HCT116 (cell line): ENCODE data around the gene ATP1A4. TPM values are rescaled to one million over a fixed set of nuclear protein-coding genes. Genes with fewer than 3 reads are reported as not detected.

Experiments
- ATAC-seq: fragments of 200-7000 bp; cut with Tn5 transposase; 2 replicates; pipeline ENCODE4 v1.9.1; 2020; ENCODE audit warnings: mild to moderate bottlenecking, moderate library complexity
- BruUV-seq: library from RNA; stranded (reverse); fragments of 400-500 nt; replicated peaks from 2 replicates; lab custom pipeline; 2021; lab: Mats Ljungman, UMichigan
- CTCF ChIA-PET: fragments of 300-600 bp; sonication (Branson Sonifier 250); formaldehyde crosslinking; loops from one replicate; lab custom pipeline; 2021; ENCODE audit warnings: antibody characterized with exemption; lab: Charles Lee
- POLR2A ChIA-PET: fragments of 300-600, 350-600 bp; sonication (Branson Sonifier 250); formaldehyde crosslinking; loops from one replicate; lab custom pipeline; 2021; ENCODE audit warnings: antibody characterized with exemption; lab: Charles Lee
- RAD21 ChIA-PET, 2 experiments: fragments of 300-600 bp; sonication (Branson Sonifier 250); formaldehyde crosslinking; loops; one replicate each; lab custom pipeline; 2023; ENCODE audit warnings: low total read pairs in 2 of 2; ENCODE audit not compliant: uncharacterized antibody in 2 of 2, unreplicated experiment in 2 of 2, low non-redundant PET in 1 of 2; lab: Charles Lee
- DNase-seq: peaks from one replicate; pipeline ENCODE4 v3.0.0-alpha.2; 2010; ENCODE audit warnings: low read depth, low spot score
- H2AFZ ChIP-seq: fragments of 200-600 bp; shearing (Covaris generic), sonication (generic); 2 replicates; pipeline ENCODE4 v1.6.1; 2017; ENCODE audit warnings: low read depth, mixed run types, mixed read lengths, antibody characterized with exemption, low read length; ENCODE audit not compliant: poor library complexity, severe bottlenecking
- H3K27ac ChIP-seq: 2 replicates; pipeline ENCODE4 v1.5.1; 2012; ENCODE audit warnings: low read depth, low read length
- H3K27me3 ChIP-seq: fragments of 200-600 bp; sonication (generic); 2 replicates; pipeline ENCODE4 v1.6.1; 2016; ENCODE audit warnings: mixed run types, low read length, mixed read lengths; ENCODE audit not compliant: insufficient read depth
- H3K36me3 ChIP-seq, 2 experiments: fragments of 200-500 bp in 1 of 2; fragments of 200-600 bp in 1 of 2; sonication (Bioruptor generic) in 1 of 2; sonication (generic) in 1 of 2; 2 replicates each; pipeline versions ENCODE4 v1.5.1 to v1.6.1; 2014 to 2016; ENCODE audit warnings: low read length in 2 of 2, inconsistent platforms in 1 of 2, mixed read lengths in 1 of 2, mixed run types in 1 of 2; ENCODE audit not compliant: insufficient read depth in 2 of 2, control insufficient read depth in 1 of 2
- H3K4me1 ChIP-seq, 2 experiments: fragments of 200-600 bp in 1 of 2; sonication (generic) in 1 of 2; 2 replicates each; pipeline versions ENCODE4 v1.5.1 to v1.6.1; 2012 to 2017; ENCODE audit warnings: low read length in 2 of 2, inconsistent platforms in 1 of 2, mild to moderate bottlenecking in 1 of 2, mixed read lengths in 1 of 2, mixed run types in 1 of 2, moderate library complexity in 1 of 2; ENCODE audit not compliant: insufficient read depth in 2 of 2, control insufficient read depth in 1 of 2
- H3K4me2 ChIP-seq: fragments of 200-600 bp; sonication (generic); 2 replicates; pipeline ENCODE4 v1.6.1; 2017; ENCODE audit warnings: mixed run types, low read length, mixed read lengths
- H3K4me3 ChIP-seq, 2 experiments: fragments of 200-600 bp in 1 of 2; sonication (generic) in 1 of 2; replicated peaks in 1 of 2; 2 replicates each; pipeline ENCODE4 v1.5.1; 2011 to 2016; ENCODE audit warnings: low read length in 2 of 2, control low read depth in 1 of 2, low read depth in 1 of 2, mild to moderate bottlenecking in 1 of 2, mixed read lengths in 1 of 2, mixed run types in 1 of 2
- H3K79me2 ChIP-seq: fragments of 200-600 bp; sonication (generic); 2 replicates; pipeline ENCODE4 v1.6.1; 2017; ENCODE audit warnings: mild to moderate bottlenecking, mixed run types, low read length, moderate library complexity, mixed read lengths; ENCODE audit not compliant: insufficient read depth
- H3K9ac ChIP-seq: fragments of 200-600 bp; sonication (generic); 2 replicates; pipeline ENCODE4 v1.6.1; 2016; ENCODE audit warnings: low read length, mixed read lengths
- H3K9me2 ChIP-seq: fragments of 200-600 bp; sonication (generic), shearing (Covaris generic); 2 replicates; pipeline ENCODE4 v1.6.1; 2017; ENCODE audit warnings: mixed run types, mild to moderate bottlenecking, moderate library complexity; ENCODE audit not compliant: insufficient read depth
- H3K9me3 ChIP-seq, 2 experiments: fragments of 200-500 bp in 1 of 2; fragments of 200-600 bp in 1 of 2; sonication (Bioruptor generic) in 1 of 2; sonication (generic) in 1 of 2; 2 replicates each; pipeline ENCODE4 v1.6.1; 2014 to 2017; ENCODE audit warnings: low read length in 2 of 2, mixed read lengths in 2 of 2, inconsistent platforms in 1 of 2, low read depth in 1 of 2, mild to moderate bottlenecking in 1 of 2, mixed run types in 1 of 2, moderate library complexity in 1 of 2; ENCODE audit not compliant: control insufficient read depth in 1 of 2, insufficient read depth in 1 of 2
- H4K20me1 ChIP-seq: fragments of 200-600 bp; sonication (generic), shearing (Covaris generic); 2 replicates; pipeline ENCODE4 v1.6.1; 2017; ENCODE audit warnings: mixed run types, mild to moderate bottlenecking, moderate library complexity; ENCODE audit not compliant: insufficient read depth
- ATF3 ChIP-seq: IDR thresholded peaks from 2 replicates; pipeline ENCODE4 v1.6.1; 2012
- CBX3 ChIP-seq: IDR thresholded peaks from 2 replicates; pipeline ENCODE4 v1.6.1; 2012; ENCODE audit warnings: low read depth
- CEBPB ChIP-seq: IDR thresholded peaks from 2 replicates; pipeline ENCODE4 v1.6.1; 2012; ENCODE audit warnings: low read depth
- CTCF ChIP-seq, 3 experiments: fragments of 200-600 bp in 1 of 3; sonication (generic) in 1 of 3; IDR thresholded peaks in 2 of 3; conservative IDR thresholded peaks in 1 of 3; 2 replicates each; pipeline ENCODE4 v1.5.1; 2012 to 2017; ENCODE audit warnings: low read depth in 2 of 3, low read length in 2 of 3, antibody characterized with exemption in 1 of 3, borderline replicate concordance in 1 of 3, control low read depth in 1 of 3, mild to moderate bottlenecking in 1 of 3, mixed read lengths in 1 of 3, mixed run types in 1 of 3, moderate library complexity in 1 of 3; ENCODE audit not compliant: insufficient read depth in 1 of 3
- EGR1 ChIP-seq: IDR thresholded peaks from 2 replicates; pipeline ENCODE4 v1.6.1; 2012; ENCODE audit warnings: low read depth
- ELF1 ChIP-seq: IDR thresholded peaks from 2 replicates; pipeline ENCODE4 v1.6.1; 2012; ENCODE audit warnings: low read depth, borderline replicate concordance
- EZH2 ChIP-seq: fragments of 200-600 bp; sonication (generic); IDR thresholded peaks from 2 replicates; pipeline ENCODE4 v1.6.1; 2017; ENCODE audit warnings: antibody characterized with exemption, mixed run types
- EZH2phosphoT487 ChIP-seq: fragments of 200-600 bp; IDR thresholded peaks from 2 replicates; pipeline ENCODE4 v1.6.1; 2018; ENCODE audit warnings: antibody characterized with exemption, borderline replicate concordance
- JUND ChIP-seq: IDR thresholded peaks from 2 replicates; pipeline ENCODE4 v1.6.1; 2012
- MAX ChIP-seq: IDR thresholded peaks from 2 replicates; pipeline ENCODE4 v1.6.1; 2012
- POLR2A ChIP-seq: IDR thresholded peaks from 2 replicates; pipeline ENCODE4 v1.7.0; 2011; ENCODE audit warnings: borderline replicate concordance; ENCODE audit not compliant: insufficient read depth, insufficient read length; ENCODE audit errors: extremely low read depth
- POLR2AphosphoS5 ChIP-seq: IDR thresholded peaks from 2 replicates; pipeline ENCODE4 v1.6.1; 2011; ENCODE audit warnings: mild to moderate bottlenecking, low read depth, low read length, moderate library complexity
- RAD21 ChIP-seq: IDR thresholded peaks from 2 replicates; pipeline ENCODE4 v1.6.1; 2012; ENCODE audit warnings: low read depth, mild to moderate bottlenecking
- REST ChIP-seq: IDR thresholded peaks from 2 replicates; pipeline ENCODE4 v1.6.1; 2012; ENCODE audit warnings: low read depth
- SIN3A ChIP-seq: IDR thresholded peaks from 2 replicates; pipeline ENCODE4 v1.6.1; 2012; ENCODE audit warnings: low read depth
- SRF ChIP-seq: IDR thresholded peaks from 2 replicates; pipeline ENCODE4 v1.6.1; 2012; ENCODE audit warnings: low read depth
- TCF7L2 ChIP-seq: IDR thresholded peaks from 2 replicates; pipeline ENCODE4 v1.7.0; 2011; ENCODE audit warnings: borderline replicate concordance, inconsistent platforms; ENCODE audit not compliant: insufficient read depth, insufficient read length; ENCODE audit errors: extremely low read depth
- YY1 ChIP-seq: IDR thresholded peaks from 2 replicates; pipeline ENCODE4 v1.6.1; 2011; ENCODE audit warnings: low read length, low read depth, moderate library complexity, mild to moderate bottlenecking; ENCODE audit not compliant: insufficient replicate concordance; ENCODE audit errors: extremely low read depth
- ZFX ChIP-seq: fragments of 450-650 bp; IDR thresholded peaks from 2 replicates; pipeline ENCODE4 v1.6.1; 2017
- ZNF274 ChIP-seq: fragments of 200-500 bp; sonication (Bioruptor generic); IDR thresholded peaks from 2 replicates; pipeline ENCODE4 v1.6.1; 2014; ENCODE audit warnings: mild to moderate bottlenecking, low read depth, low read length, inconsistent platforms
- intact Hi-C: fragments of 100-400 bp; cut with micrococcal nuclease; formaldehyde crosslinking; loops from 2 replicates; pipeline ENCODE4 v1.10.0; 2022
- total RNA-seq: library from RNA; stranded (reverse); gene quantifications from one replicate; pipeline ENCODE4 v1.2.1, GENCODE V29; 2021; ENCODE audit not compliant: unreplicated experiment

Gene ATP1A4
- total RNA-seq, 1 experiment from 2014 or later: not detected

- ATAC-seq: no peak
- Histone ChIP-seq H3K9me2 (no peaks in the 10 kb centered on the region), H3K4me1 (peaks cover 3 to 4% of the 10 kb centered on the region in 2 experiments; a peak in 2 of 4 replicates), H4K20me1 (no peaks in the 10 kb centered on the region), H3K36me3 (no peaks in the 10 kb centered on the region), H3K79me2 (no peaks in the 10 kb centered on the region), H2AFZ (no peak overlapping the region), H3K9ac (no peak overlapping the region), H3K9me3 (no peaks in the 10 kb centered on the region), H3K27me3 (no peaks in the 10 kb centered on the region), H3K4me2 (no peak overlapping the region), H3K27ac (no peak overlapping the region), H3K4me3 (no peak overlapping the region)
- TF ChIP-seq SRF (no peak), RAD21 (no peak), ELF1 (no peak), YY1 (no peak), POLR2AphosphoS5 (no peak), TCF7L2 (no peak), ZFX (no peak), EZH2phosphoT487 (no peak), CEBPB (no peak), CTCF (IDR thresholded peaks at IDR 0.05 in 2 of 3, conservative IDR thresholded peaks at IDR 0.05 in 1 of 3; ENCODE audit: borderline replicate concordance in 1 of 3, insufficient read depth in 1 of 3, low read depth in 2 of 3, low read length in 2 of 3) (no peak), POLR2A (no peak), SIN3A (no peak), CBX3 (no peak), EZH2 (no peak), MAX (no peak), ZNF274 (no peak), EGR1 (no peak), ATF3 (no peak), JUND (no peak), REST (no peak)
- intact Hi-C loops: loop anchor here (1.0 to 5.0 kb wide), 5 partner anchors 25 to 222 kb away; no protein-coding TSS in a partner anchor
- POLR2A ChIA-PET: interaction anchor here (0.6 to 0.7 kb wide), 2 partner anchors 10 to 58 kb away, joined by 3 to 4 read pairs; no protein-coding TSS in a partner anchor
- RAD21 ChIA-PET: interaction anchor here (0.6 to 1.6 kb wide), 10 partner anchors 25 to 183 kb away, joined by 3 to 8 read pairs (median 6); no protein-coding TSS in a partner anchor
- no TSS peak for BruUV-seq
- no peak for DNase-seq
- CTCF ChIA-PET: interaction anchor here (0.6 to 1.8 kb wide), 41 partner anchors 8 to 481 kb away, joined by 3 to 39 read pairs (median 4); partner anchors contain the start of genes DCAF8, PEX19 and SLAMF1
Measured at GRCh38 chr1:160193832-160194736, 42.7 kb downstream of the ATP1A4 start.
